Activated T-cell treated with anti-CD3 and anti-CD28 coated beads for 48 hours (primary cell): ENCODE measurements around the gene NTNG2.

Experiments
- DNase-seq: peaks from one replicate; pipeline ENCODE4 v3.0.0-alpha.2; 2020; ENCODE audit warnings: low read depth

NTNG2 gene

DNA sequence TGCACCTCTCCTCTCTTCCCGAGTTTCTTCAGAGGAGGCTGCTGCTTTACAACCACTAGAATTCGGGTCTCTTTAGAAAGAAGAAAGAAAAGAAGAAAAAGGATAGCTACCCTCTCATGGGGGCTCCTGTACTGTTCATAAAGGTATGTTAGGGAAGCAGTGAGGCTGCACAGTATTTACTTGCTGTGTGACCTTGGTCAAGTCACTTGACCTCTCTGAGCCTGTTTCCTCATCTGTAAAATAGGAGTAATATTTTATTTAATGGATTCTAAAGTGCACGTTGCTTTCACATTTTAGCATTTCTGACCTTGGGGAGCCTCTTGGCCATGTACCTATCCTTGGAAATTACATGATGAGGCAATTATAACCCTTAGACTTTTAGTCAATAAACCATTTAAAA, 104.2 kb downstream of the NTNG2 start:
- no peak for DNase-seq

DNA sequence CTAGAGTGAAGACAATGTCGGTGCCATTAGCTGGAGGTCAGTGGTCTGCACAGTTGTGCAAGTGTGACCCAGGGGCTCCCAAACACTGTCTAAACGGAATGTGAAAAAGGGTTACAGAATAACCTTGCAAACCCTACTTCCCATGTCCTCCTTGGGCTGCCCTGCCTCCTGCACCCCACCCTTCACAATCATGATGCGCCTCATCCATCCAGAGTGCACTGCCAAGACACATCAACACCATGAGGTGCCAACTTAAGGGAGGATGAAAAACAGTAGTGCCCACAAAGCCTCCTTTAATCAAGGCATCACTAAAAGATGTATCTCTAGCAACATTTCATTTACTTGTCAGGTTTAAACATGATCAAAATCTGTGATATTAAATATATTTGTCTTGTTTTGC, 105.8 kb downstream of the NTNG2 start:
- DNase-seq = no peak

DNA sequence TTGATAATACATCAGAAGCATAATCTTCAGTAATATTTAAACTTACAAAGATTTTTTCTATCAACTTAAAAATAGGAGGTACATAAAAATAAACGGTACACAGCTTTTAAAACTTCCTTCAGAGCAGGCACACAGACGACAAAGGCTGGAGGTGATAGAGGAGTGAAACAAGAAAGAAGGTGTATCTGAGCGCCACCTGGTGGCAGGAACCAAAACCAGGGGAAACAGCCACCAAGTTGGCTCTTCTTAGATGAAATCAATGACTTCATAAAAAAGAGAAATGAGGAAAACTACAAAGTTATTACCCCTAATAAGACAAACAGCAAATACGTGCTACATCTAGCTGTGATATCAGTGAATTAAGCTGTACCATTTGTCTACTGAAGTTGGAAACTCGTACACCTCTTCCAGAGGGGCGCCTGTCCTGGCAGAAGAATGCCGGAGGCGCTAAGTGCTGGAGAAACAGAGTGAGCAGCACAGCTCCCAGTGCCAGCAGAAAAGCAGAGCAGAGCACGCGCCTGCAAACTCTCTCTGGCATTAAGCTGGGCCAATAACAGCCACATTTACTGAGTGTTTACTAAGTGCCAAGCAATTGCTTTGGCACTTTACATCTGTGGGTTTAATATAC, 107.0 kb downstream of the NTNG2 start:
- DNase-seq = peak; percentile 52

DNA sequence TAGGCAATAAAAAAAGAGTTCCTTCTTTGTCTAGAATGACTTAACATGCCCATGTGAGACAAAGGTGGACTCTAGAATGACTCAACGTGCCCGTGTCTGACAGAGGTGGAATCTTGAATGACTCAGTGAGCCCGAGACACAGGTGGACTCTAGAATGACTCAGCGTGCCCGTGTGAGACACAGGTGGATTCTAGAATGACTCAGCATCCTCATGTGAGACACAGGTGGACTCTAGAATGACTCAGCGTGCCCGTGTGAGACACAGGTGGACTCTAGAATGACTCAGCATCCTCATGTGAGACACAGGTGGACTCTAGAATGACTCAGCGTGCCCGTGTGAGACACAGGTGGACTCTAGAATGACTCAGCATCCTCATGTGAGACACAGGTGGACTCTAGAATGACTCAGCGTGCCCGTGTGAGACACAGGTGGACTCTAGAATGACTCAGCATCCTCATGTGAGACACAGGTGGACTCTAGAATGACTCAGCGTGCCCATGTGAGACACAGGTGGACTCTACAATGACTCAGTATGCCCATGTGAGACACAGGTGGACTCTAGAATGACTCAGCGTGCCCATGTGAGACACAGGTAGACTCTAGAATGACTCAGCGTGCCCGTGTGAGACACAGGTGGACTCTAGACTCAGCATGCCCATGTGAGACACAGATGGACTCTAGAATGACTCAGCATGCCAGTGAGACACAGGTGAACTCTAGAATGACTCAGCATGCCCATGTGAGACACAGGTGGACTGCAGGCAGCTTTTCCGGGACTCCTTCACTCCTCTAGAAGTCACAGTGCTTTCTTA, 108.1 kb downstream of the NTNG2 start:
- peak; percentile 43 for DNase-seq

DNA sequence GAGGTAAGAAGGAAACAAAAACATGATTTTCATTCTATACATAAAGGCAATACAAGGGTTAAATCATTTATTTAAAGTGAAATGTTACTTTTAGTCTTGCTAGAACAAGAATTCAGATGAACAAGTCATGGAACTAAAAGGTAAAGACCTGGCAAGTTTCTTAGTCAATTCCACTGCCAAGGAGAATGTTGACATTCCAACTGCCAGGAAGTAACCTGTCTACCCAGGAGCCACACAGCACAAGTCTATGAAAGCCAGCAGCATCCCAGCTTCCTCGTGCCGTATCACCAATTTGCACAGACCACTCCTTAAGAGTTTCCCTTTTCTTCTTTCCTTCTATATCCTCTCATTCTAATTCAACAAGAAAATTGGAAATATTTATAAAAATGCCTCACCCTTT, 113.0 kb downstream of the NTNG2 start:
- DNase-seq = no peak

DNA sequence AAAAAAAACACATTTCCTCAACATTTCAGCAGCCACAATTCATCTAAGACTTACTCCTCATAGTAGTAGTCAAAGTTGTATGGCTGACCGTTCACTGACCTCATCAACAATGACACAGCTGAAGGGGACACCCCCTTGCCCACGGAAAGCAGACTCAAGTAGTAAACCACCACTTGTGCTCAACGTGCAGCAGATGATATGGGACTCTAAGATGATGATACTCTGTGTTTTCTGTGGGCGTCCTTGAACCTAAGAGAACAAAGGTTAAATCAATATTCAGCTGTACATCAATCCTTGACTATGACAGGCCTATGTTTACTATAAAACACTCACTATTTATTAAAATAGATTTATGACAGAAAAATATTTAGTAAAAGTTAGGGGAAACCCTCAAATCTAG, 121.3 kb downstream of the NTNG2 start:
- no peak for DNase-seq

DNA sequence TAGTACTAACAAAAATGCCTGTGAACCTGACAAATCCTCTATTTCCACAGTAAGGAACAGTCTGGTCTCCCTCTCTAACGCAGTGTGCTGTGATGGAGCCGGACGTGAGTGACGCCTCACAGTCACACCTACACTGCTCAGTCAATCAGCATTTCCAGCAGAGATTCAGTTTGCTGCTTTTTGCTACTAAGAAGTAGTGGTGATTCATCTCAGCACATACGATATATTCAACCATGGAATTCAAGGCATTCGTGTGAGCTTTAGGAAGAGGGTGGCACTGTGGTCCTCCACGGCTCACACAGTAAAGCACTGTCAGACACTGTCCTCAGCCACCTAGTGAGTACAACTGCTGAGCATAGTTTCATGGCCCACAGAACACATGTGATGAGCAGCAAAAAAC, 122.0 kb downstream of the NTNG2 start:
- no peak for DNase-seq

DNA sequence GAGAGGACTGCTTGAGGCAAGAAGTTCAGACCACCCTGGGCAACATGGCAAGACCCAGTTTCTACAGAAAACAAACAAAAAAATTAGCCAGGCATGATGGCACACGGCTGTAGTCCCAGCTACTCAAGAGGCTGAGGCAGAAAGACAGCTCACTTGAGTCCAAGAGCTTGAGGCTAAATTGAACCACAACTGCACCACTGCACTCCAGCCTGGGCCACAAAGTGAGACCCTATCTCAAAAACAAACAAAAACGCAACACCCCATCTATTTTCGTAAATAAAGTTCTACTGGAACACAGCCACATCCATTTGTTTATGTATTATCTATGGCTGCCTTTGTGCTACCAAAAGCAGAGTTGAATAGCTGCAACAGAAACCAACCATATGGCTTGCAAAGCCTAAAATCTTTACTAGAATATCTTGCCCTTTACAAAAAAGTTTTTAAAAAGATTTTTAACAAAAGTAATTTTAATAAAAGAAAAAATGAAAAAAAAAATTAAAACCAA, 125.5 kb downstream of the NTNG2 start:
- DNase-seq = no peak

DNA sequence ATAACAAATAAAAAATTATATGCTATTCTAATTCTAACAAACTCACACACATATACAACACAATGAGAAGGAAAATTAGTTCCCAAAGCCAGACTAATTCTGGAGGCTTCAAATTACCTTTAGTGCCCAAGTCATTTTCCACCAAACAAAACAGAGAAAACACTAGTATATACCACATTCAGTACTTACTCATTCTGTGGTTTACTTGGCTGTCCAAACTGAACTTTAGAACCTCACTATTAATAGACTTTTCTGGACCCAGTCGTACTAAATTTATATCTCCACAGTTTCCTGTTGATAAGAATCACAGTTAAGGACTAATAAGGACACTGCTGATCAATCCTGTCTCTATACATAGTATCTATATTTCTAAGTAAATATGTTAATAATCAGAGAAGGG, 126.5 kb downstream of the NTNG2 start:
- no peak for DNase-seq

DNA sequence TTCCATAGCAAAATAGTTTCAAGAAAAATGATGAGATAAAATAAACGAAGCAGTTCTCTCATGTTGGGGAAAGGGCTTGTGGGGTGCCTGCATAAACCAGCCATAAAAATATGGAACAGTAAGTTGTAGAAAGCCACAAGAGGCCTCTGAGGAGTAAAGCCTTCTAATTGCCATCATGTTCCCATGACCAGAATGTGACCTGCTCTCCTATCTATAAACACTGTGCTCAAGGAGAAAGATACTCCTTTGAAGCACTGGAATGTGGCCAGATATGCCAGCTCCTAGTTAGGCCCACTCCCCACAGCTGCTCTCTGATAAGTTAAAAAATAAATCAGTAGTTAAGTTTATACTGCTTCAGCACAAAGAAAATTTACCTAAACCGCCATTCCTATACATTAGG, 127.1 kb downstream of the NTNG2 start:
- no peak for DNase-seq

DNA sequence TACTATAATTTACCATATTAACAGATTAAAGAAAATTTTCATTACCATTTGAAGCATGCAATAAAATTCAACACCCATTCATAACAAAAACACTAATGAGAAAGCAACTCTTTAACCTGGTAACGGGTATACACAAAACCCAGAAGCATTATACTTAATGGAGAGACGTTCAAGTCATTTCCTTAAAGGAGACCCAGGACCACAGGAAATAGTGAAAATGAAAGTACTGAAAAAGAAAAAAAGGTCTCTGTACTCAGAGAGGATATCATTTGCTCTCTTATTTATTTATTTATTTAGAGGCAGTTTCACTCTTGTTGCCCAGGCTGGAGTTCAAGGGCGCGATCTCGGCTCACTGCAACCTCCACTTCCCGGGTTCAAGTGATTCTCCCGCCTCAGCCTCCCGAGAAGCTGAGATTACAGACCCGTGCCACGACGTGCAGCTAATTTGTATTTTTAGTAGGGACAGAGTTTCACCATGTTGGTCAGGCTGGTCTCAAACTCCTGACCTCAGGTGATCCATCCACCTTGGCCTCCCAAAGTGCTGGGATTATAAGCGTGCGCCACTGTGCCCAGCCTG, 131.4 kb downstream of the NTNG2 start:
- DNase-seq = no peak
